ENCODE results near the gene CAPN2.

The CAPN2 gene

GRCh38 chr1:223702735-223703667, 9.3 kb upstream of the CAPN2 start:
- DNase-seq = no peak

GRCh38 chr1:223703668-223704013, 8.7 kb upstream of the CAPN2 start:
- no peak for DNase-seq

- DNase-seq = no peak
Measured at GRCh38 chr1:223704921-223705878, 7.1 kb upstream of the CAPN2 start.

DNA sequence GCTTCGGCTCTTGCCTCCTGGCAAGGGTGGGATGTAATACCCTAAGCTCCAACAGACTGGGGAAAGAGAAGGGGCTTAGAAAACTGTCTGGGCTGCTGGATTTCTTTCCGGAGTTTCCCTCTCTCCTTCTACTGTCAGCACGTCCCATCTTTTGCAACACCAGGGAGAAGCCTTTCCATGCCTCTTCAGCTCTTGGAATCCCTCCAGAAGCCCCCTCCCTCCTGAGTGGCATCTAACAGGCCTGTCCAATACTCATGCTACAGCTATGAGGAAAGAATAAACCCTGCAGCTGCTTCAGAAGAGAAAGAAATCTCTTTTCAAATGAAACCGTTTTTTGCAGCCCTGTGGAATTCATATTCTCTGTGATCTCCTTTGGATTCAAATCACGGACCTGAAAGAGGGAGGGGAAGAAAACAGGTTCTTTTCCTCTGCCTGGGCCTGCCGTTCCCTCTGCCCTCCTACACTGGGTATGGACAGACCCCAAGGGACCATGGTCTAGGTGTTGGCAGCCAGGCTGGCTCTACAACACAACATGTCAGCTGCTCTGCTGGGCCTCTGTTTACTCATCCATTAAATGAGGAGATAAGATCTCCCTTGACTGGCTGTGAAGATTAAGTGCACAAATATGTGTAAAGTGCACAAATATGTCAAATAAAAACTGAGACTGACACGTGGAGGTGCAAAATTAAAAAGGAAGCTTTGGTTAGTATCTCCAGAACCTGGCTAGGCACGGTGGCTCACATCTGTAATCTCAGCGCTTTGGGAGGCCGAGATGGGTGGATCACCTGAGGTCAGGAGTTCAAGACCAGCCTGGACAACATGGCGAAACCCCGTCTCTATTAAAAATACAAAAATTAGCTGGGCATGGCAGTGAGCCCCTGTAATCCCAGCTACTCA, 6.0 kb upstream of the CAPN2 start:
- no peak for DNase-seq

DNA sequence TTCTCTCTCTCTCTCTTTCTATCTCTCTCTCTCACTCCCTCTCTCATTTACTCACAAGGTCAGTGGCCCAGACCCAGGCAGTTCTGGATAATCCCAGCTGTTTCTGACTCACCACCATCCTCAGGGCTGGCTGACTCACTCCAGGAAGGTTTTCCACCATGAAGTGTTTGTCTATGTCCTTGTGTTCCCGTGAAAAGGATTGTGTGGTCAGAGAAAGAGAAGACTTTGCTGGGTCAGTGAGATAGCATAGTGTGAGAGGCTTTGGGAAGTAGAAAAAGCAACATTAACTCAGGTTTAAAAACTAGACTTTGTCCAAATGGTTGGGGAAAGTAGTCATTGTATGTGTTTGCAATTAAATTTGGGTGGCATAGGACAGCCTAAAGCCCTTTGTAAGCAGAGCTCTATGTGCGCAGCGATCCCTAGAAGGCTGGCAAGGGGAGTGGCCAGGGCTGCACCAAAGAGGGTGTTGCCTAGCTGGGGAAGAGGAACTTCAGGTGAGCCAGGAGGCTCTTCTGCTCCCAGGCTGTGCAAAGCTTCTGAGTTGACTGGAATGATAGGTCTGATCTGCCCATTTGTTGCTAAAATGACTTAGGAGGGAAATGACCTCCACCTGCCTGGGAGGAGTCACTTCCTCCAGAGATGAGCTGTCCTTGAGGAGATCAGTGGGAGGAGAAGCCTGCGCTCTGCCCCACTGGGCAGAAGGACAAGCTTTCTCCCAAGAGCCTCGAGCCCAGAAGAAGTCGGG, 4.9 kb upstream of the CAPN2 start:
- no peak for DNase-seq

DNA sequence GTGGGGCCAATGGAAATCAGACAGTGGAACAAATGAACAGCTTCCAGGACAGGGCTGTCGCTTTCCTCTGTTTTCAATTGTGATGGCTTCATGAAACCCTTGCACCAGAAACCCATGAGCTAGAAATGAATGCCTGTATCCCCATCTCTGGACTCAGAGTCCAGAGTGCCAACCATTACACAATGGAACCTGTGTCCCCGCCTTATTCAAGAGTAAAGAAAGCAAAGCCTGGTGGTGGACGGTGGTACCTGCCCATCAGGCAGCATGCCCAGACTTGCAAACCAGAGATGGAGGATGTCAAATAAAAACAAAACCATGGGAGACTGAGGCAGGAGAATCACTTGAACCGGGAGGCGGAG, 4.4 kb upstream of the CAPN2 start:
- no peak for DNase-seq

DNA sequence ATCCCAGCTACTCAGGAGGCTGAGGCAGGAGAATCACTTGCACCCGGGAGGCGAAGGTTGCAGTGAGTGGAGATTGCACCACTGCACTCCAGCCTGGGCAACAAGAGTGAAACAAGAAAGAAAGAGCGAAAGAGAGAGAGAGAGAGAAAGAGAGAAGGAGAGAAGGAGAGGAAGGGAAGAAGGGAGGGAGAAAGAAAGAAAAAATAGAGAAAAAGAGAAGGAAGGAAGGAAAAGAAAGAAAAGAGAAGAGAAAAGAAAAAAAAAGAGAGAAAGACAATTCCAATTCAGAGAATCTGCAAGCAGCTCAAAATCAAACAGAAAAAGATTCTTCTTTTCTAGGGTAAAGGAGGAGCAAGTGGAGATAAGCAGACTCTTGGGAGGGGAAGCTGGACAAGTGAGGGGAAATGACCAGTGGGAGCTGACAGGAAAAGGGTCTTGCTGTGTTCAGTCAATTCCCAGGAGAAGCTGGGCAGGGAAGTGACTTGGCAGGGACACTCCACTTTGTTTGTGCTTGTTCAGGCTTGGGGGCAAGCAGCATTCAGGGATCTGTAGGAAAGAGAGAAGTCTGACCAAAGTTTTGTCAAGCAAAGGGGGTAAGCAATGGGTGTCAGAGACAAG, 3.6 kb upstream of the CAPN2 start:
- no peak for DNase-seq

DNA sequence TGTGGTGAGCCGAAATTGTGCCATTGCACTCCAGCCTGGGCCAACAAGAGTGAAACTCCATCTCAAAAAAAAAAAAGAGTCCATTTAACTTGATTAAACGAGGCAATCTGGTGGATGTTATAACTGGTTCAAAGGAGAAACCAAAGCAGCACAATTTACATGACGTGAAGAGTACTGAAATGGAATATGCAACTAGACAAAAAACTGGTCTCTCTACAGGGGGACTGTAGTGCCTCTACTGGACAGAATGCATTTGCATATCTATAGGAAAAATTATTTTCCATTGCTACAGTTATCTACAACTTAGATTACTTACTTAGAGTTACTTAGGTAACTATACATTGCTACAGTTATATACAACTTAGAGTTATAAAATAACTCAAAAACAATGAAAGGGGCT, 2.7 kb upstream of the CAPN2 start:
- DNase-seq = no peak

- no peak for DNase-seq
Measured at GRCh38 chr1:223710179-223711133, 1.9 kb upstream of the CAPN2 start.

DNA sequence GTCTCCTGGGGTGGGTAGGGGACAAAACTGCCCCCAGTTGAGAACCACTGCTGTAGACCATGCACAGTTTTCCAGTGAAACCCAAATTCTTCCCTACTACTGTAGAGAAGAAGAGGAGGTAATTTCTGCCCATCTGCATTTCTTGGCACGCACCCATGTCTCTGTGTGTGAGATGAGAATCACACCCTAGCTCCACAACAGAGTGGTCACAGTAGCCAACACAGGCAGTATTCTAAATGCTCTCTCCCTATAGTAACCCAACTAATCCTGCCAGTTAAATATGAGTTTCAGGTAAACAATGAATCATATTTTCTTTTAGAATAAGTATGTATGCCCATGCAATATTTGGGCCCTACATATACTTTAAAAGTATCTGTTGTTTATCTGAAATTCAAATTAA, 1.2 kb upstream of the CAPN2 start:
- DNase-seq = no peak

DNA sequence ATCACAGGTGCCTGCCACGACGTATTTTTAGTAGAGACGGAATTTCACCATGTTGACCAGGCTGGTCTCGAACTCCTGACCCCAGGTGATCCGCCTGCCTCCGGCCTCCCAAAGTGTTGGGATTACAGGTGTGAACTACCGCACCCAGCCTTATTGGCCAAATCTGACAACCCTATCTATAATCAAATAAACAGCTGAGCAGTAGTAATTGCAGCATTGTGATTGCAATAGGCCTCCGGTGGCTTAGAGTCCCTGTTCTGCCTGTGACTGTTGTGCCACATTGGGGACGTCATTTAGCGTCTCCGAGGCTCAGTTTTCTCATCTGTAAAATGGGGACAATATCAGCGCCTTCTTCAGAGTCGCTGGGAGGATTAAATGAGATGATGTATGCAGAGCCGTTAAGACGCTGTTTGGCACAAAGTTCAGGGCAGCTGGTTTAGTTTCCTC, 569 bp upstream of the CAPN2 start:
- no peak for DNase-seq

DNA sequence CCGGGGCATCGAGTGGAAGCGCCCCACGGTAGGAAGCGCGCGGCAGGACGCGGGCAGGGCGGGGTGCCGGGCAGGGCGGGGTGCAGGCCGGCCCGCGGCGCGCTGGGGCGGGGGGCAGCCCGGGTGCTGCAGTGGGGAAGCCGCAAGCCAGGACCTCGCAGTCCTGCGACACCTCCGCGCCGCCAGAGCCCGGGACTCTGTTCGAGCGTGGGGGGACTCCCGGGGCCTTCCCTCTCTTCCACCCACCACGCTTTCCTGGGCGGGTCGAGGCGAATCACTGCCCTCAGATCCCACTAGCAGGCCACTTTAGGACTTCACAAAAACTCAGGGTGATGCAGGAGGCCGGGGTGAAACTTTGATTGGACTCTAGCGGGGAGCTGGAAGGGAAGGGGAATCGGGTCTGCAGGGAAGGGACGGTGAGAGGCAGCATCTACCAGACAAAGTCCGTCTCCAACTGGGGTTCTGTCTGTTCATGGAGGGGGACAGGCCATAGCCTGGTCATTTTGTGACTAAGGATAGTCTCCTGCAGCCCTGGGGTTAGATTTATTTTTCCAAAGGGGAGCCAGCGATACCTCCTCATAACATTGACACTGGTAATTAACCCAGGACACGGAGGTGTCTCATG, 623 bp downstream of the CAPN2 start:
- DNase-seq = peak; percentile 30

DNA sequence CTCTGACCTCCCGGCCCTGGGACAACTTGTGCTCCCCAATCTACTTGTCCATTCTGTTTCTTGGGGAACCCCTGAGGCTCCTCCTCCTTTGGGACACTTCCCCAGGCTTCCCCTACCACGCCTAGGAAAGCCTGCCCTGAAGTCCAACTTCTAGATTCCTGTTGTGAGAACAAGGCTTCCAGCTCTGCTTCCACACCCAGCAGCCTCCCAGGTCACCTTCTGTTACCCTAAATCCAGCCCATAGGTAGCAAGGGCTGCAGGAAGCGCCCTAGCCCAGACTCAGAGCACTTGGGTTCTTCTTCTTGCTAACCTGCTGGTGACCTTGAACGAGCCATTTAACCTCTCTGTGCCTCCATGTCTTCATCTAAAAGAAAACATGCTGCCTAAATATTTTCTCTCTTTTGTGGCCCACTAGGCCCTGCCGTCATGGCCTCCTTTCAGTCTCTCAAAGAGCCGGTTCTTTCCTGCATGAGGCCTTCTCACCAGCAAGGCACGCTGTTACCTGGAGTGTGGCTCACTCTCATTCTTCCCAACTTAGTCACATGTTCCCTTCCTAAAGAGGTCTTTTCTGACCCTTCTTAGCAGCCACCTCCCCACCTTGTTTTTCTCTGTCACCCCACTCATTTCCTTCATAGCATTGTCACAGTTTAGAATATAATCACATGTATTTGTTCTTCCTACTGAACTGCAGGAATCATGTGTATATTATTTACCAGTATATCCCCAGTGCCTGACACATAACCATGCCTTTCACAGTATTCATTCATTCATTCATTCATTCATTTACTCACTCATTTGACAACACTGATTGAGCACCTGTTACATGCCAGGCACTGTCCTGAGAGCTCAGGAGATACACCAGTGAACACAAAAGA, 1.4 kb downstream of the CAPN2 start:
- DNase-seq = no peak

DNA sequence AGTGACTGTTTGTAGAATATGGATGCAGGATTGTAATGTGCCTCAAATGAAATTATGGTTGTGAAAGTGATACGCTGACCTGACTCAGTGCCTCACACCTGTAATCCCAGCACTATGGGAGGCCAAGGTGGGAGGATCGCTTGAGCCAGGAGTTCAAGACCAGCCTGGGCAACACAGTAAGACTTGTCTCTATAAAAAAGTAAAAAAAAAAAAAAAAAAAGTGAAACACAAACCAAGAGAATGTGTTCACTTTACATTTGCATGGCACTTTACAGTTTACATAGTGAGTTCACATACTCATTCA, 2.0 kb downstream of the CAPN2 start:
- DNase-seq = no peak

DNA sequence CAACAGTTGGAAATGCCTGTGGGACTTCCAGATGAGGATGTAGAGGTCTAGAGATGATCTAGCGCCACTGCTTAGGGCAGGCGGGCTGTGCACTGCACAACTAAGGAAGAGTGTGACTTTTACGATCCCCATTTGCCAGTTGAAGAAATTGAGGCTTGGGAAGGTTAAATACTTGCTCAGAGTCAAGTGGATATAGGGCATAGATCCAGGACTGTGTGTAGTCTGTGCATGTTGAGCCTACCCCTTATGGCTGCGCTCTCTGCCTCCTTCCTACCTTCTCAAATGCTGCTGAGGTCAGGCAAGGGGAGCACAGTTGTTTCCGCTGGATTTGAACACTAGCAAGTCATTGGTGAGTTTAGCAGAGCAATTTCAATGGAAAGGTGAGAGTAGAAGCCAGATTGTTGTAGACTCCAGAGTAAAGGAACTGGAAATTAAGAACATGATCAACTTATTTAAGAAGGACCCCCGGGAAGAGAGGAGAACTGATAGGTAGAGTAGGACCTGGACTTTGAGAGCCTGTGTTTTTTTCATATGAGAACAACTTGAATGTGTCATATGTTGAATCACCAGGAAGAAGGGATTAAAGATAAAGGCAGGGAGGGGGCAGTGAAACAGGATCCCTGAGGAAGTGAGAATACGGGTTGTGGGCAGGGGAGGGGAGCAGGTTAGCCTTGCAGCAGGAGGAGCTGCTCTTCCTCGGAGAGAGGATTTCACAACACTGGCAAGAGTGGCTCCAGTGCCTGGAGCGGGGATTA, 2.7 kb downstream of the CAPN2 start:
- DNase-seq = no peak

GRCh38 chr1:223715604-223716172, 3.3 kb downstream of the CAPN2 start:
- DNase-seq = no peak

GRCh38 chr1:223716302-223716862, 4.0 kb downstream of the CAPN2 start:
- peak; percentile 65 for DNase-seq

DNA sequence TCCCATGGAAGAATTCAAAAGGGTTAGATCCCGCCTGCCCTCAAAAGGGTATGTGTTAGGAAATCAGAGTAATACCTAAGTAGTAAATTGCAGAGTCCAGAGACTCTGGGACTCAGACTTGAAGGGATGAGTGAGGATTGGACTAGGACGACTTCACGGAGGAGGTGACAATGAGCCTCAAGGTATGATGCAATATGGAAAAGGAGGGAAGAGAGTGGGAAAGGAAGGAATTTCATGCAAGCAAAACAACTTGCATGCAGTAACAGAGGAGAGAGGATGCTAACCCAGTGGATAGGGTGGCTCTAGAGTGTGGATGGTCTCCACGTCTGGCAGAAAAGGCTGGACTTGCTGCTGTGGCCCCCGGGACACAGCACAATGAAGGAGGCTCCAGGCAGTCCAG, 4.8 kb downstream of the CAPN2 start:
- no peak for DNase-seq

Measured in activated gamma-delta T cell treated with Interleukin-2 at 50 U/mL for 16 hours (primary cell).